CD14-positive monocyte (primary cell): Measurements from ENCODE around the gene BAG3. TPM values are rescaled to one million over a fixed set of nuclear protein-coding genes. Genes with fewer than 3 reads are reported as not detected.

Experiments used
- DNase-seq, 3 donors: peaks; one replicate each; pipeline ENCODE4 v3.0.0-alpha.2; 2011 to 2022
- H2AFZ ChIP-seq: 2 replicates; pipeline ENCODE4 v1.6.0; 2012; ENCODE audit warnings: mild to moderate bottlenecking, low read depth, low read length, inconsistent platforms; ENCODE audit not compliant: insufficient read depth, poor library complexity, severe bottlenecking
- H3K27ac ChIP-seq, 2 donors: 1 replicate in 1 of 2; 2 replicates in 1 of 2; pipeline ENCODE4 v1.5.1; 2012 to 2013; ENCODE audit warnings: low read length in 2 of 2, control low read depth in 1 of 2, inconsistent platforms in 1 of 2, low read depth in 1 of 2, mild to moderate bottlenecking in 1 of 2
- H3K27me3 ChIP-seq, 2 donors: one replicate each; pipeline versions ENCODE4 v1.6.0 to v1.6.1; 2011 to 2013; ENCODE audit warnings: low read length in 2 of 2; ENCODE audit not compliant: control insufficient read depth in 2 of 2, insufficient read depth in 2 of 2
- H3K36me3 ChIP-seq, 2 donors: replicated peaks in 1 of 2; 1 replicate in 1 of 2; 2 replicates in 1 of 2; pipeline versions ENCODE4 v1.5.1 to v1.6.1; 2012 to 2013; ENCODE audit warnings: low read length in 2 of 2, control low read depth in 1 of 2, inconsistent platforms in 1 of 2, mild to moderate bottlenecking in 1 of 2; ENCODE audit not compliant: insufficient read depth in 2 of 2, control insufficient read depth in 1 of 2
- H3K4me1 ChIP-seq, 2 donors: 1 replicate in 1 of 2; 2 replicates in 1 of 2; pipeline versions ENCODE4 v1.5.1 to v1.6.1; 2012 to 2013; ENCODE audit warnings: low read length in 2 of 2, control low read depth in 1 of 2, inconsistent platforms in 1 of 2, mild to moderate bottlenecking in 1 of 2, moderate library complexity in 1 of 2; ENCODE audit not compliant: insufficient read depth in 2 of 2, control insufficient read depth in 1 of 2
- H3K4me2 ChIP-seq: replicated peaks from 2 replicates; pipeline ENCODE3; 2012; ENCODE audit warnings: low read length, moderate library complexity, mild to moderate bottlenecking; ENCODE audit not compliant: poor library complexity, severe bottlenecking; ENCODE audit errors: extremely low read depth
- H3K4me3 ChIP-seq, 3 experiments: fragments of 200-600 bp in 1 of 3; sonication (generic) in 1 of 3; replicated peaks in 1 of 3; 1 replicate in 2 of 3; 2 replicates in 1 of 3; pipeline ENCODE4 v1.5.1; 2011 to 2013; ENCODE audit warnings: low read length in 3 of 3, mild to moderate bottlenecking in 3 of 3, control low read depth in 2 of 3, low read depth in 2 of 3, inconsistent platforms in 1 of 3, moderate library complexity in 1 of 3
- H3K79me2 ChIP-seq: 2 replicates; pipeline ENCODE4 v1.6.0; 2012; ENCODE audit warnings: mild to moderate bottlenecking, control low read depth, inconsistent platforms, low read length, moderate library complexity; ENCODE audit not compliant: insufficient read depth
- H3K9ac ChIP-seq: 2 replicates; pipeline ENCODE4 v1.6.0; 2017; ENCODE audit warnings: low read length, mild to moderate bottlenecking; ENCODE audit not compliant: insufficient read depth, poor library complexity, severe bottlenecking
- H3K9me3 ChIP-seq, 2 donors: replicated peaks in 1 of 2; 1 replicate in 1 of 2; 2 replicates in 1 of 2; pipeline versions ENCODE4 v1.5.1 to v1.6.1; 2012 to 2013; ENCODE audit warnings: low read length in 2 of 2, control low read depth in 1 of 2; ENCODE audit not compliant: control insufficient read depth in 1 of 2, insufficient read depth in 1 of 2
- H4K20me1 ChIP-seq: 2 replicates; pipeline ENCODE4 v1.6.0; 2012; ENCODE audit warnings: mild to moderate bottlenecking, low read length, control low read depth, moderate library complexity; ENCODE audit not compliant: insufficient read depth
- H3K27ac Mint-ChIP-seq, 7 donors: one replicate each; pipeline ENCODE4 v1.8.0; 2020; ENCODE audit warnings: mild to moderate bottlenecking in 7 of 7, mixed read lengths in 7 of 7, moderate library complexity in 6 of 7, inconsistent platforms in 2 of 7
- H3K27me3 Mint-ChIP-seq, 3 donors: one replicate each; pipeline ENCODE4 v1.8.0; 2021 to 2022; ENCODE audit warnings: low read depth in 3 of 3, mild to moderate bottlenecking in 3 of 3, mixed read lengths in 3 of 3, moderate library complexity in 3 of 3, inconsistent platforms in 1 of 3
- H3K36me3 Mint-ChIP-seq, 2 donors: one replicate each; pipeline ENCODE4 v1.8.0; 2020; ENCODE audit warnings: mixed read lengths in 2 of 2, inconsistent platforms in 1 of 2, mild to moderate bottlenecking in 1 of 2
- H3K4me1 Mint-ChIP-seq: one replicate; pipeline ENCODE4 v1.8.0; 2020; ENCODE audit warnings: mild to moderate bottlenecking, mixed read lengths
- H3K4me3 Mint-ChIP-seq, 2 donors: one replicate each; pipeline ENCODE4 v1.8.0; 2020; ENCODE audit warnings: mild to moderate bottlenecking in 2 of 2, mixed read lengths in 2 of 2, moderate library complexity in 1 of 2
- H3K9me3 Mint-ChIP-seq, 7 donors: one replicate each; pipeline ENCODE4 v1.8.0; 2020 to 2022; ENCODE audit warnings: mixed read lengths in 7 of 7, mild to moderate bottlenecking in 6 of 7, moderate library complexity in 6 of 7, inconsistent platforms in 2 of 7
- WGBS: methylation state at CpG from one replicate; pipeline ENCODE4 v1.1.5; 2013; ENCODE audit warnings: missing lambda C conversion rate; ENCODE audit not compliant: insufficient coverage; 5-methylcytosine and 5-hydroxymethylcytosine counted together
- intact Hi-C, 2 donors: fragments of 100-400 bp; cut with micrococcal nuclease; formaldehyde crosslinking; loops; one replicate each; pipeline versions ENCODE4 v1.15.0 to v1.15.1; 2023
- polyA plus RNA-seq, 3 donors: library from polyadenylated mRNA; depleted of rRNA in 1 of 3; unstranded in 2 of 3; stranded (reverse) in 1 of 3; fragments of 300-500 nt in 2 of 3; fragments of >200 nt in 1 of 3; fragmentation: Illumina TruSeq in 2 of 3; gene quantifications; 1 replicate in 2 of 3; 2 replicates in 1 of 3; pipeline ENCODE4 v1.2.3, GENCODE V29; 2012 to 2021
- TF ChIP-seq, protein P1 (sequence below): fragments of 200-600 bp; IDR thresholded peaks from one replicate; pipeline ENCODE4 v1.8.0; 2022; ENCODE audit warnings: antibody characterized with exemption, mild to moderate bottlenecking

The BAG3 gene
- polyA plus RNA-seq, 3 donors, result 1.0 to 10.2 (median 2.8) TPM

GRCh38 chr10:119640384-119640783 is 10.8 kb upstream of the BAG3 start:
- no peak overlapping the region for H3K4me2 ChIP-seq
- no CpG with 5 or more reads among the region's 6 CpGs for WGBS
- H3K9me3 Mint-ChIP-seq, result peaks cover 5 to 27% (median 17%) of the 10 kb centered on the region in 7 donors
- H3K4me3 Mint-ChIP-seq, result no peak overlapping the region
- no peaks in the 10 kb centered on the region for H4K20me1 ChIP-seq
- no peak overlapping the region for H3K27ac Mint-ChIP-seq
- intact Hi-C loops, result loop anchor here in 1 of 2 donors (5.0 kb wide), 1 partner anchor 33 kb away; no protein-coding TSS in a partner anchor
- H3K9me3 ChIP-seq, result peaks cover 14 to 19% of the 10 kb centered on the region in 2 donors
- H3K36me3 ChIP-seq, result no peaks in the 10 kb centered on the region
- TF ChIP-seq, protein P1, sequence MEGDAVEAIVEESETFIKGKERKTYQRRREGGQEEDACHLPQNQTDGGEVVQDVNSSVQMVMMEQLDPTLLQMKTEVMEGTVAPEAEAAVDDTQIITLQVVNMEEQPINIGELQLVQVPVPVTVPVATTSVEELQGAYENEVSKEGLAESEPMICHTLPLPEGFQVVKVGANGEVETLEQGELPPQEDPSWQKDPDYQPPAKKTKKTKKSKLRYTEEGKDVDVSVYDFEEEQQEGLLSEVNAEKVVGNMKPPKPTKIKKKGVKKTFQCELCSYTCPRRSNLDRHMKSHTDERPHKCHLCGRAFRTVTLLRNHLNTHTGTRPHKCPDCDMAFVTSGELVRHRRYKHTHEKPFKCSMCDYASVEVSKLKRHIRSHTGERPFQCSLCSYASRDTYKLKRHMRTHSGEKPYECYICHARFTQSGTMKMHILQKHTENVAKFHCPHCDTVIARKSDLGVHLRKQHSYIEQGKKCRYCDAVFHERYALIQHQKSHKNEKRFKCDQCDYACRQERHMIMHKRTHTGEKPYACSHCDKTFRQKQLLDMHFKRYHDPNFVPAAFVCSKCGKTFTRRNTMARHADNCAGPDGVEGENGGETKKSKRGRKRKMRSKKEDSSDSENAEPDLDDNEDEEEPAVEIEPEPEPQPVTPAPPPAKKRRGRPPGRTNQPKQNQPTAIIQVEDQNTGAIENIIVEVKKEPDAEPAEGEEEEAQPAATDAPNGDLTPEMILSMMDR, result no peak
- no peak for DNase-seq
- no peak overlapping the region for H3K4me3 ChIP-seq
- H3K27me3 ChIP-seq, result no peaks in the 10 kb centered on the region
- no peak overlapping the region for H3K27ac ChIP-seq
- no peaks in the 10 kb centered on the region for H3K79me2 ChIP-seq
- no peak overlapping the region for H2AFZ ChIP-seq
- no peaks in the 10 kb centered on the region for H3K36me3 Mint-ChIP-seq
- H3K27me3 Mint-ChIP-seq, result peaks cover 0 to 3% (median 0%) of the 10 kb centered on the region in 3 donors
- peaks cover 3% of the 10 kb centered on the region for H3K4me1 Mint-ChIP-seq
- H3K4me1 ChIP-seq, result no peaks in the 10 kb centered on the region
- H3K9ac ChIP-seq, result no peak overlapping the region

DNA sequence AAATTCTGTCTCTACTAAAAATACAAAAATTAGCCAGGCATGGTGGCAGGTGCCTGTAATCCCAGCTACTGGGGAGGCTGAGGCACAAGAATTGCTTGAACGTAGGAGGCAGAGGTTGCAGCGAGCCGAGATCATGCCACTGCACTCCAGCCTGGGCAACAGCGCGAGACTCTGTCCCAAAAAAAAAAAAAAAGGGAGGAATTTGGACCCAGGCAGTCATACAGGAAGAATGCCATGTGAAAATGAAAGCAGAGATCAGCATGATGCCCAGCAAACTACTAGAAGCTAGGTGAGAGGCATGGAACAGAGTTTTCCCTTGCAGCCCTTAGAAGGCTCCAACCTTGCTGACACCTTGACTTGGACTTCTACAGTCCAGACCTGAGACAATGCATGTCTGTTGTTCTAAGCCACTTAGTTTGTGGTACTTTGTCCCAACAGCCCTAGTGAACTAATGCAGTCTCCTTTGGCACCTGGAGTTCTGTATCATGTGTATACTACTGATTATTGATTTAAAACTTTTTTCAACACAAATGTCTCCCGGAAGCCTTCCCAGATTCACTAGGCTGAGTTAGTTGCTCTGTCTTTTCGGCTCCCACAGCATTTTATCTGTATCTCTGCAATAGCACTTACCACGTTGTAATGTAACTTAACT is 10.2 kb upstream of the BAG3 start:
- TF ChIP-seq, protein P1, result no peak
- Histone ChIP-seq H3K9ac (no peak overlapping the region), H3K36me3 (no peaks in the 10 kb centered on the region), H3K9me3 (peaks cover 14 to 24% of the 10 kb centered on the region in 2 donors), H4K20me1 (no peaks in the 10 kb centered on the region), H3K79me2 (no peaks in the 10 kb centered on the region), H3K4me1 (no peaks in the 10 kb centered on the region), H2AFZ (no peak overlapping the region), H3K4me2 (no peak overlapping the region), H3K27ac (no peak overlapping the region), H3K27me3 (no peaks in the 10 kb centered on the region), H3K4me3 (no peak overlapping the region)
- Mint-ChIP-seq H3K9me3 (peaks cover 7 to 33% (median 22%) of the 10 kb centered on the region in 7 donors), H3K27me3 (peaks cover 0 to 3% (median 0%) of the 10 kb centered on the region in 3 donors), H3K27ac (no peak overlapping the region), H3K36me3 (no peaks in the 10 kb centered on the region), H3K4me1 (peaks cover 3% of the 10 kb centered on the region), H3K4me3 (no peak overlapping the region)
- 100% methylated on average over 7 of the region's 8 CpGs for WGBS
- no peak for DNase-seq
- intact Hi-C loops, result loop anchor here in 1 of 2 donors (5.0 kb wide), 1 partner anchor 34 kb away; no protein-coding TSS in a partner anchor
